Posterior vena cava (tissue), 2 donors: ENCODE data around the gene GDPD4. TPM values are rescaled to one million over a fixed set of nuclear protein-coding genes. Genes with fewer than 3 reads are reported as not detected.

Source experiments
- DNase-seq: peaks from one replicate; pipeline ENCODE4 v3.0.0-alpha.2; 2020; ENCODE audit warnings: low spot score
- intact Hi-C, 2 donors: fragments of 100-400 bp; cut with DNase I; formaldehyde crosslinking; loops; one replicate each; pipeline versions ENCODE4 v1.14.1 to v1.14.2; 2022 to 2023
- total RNA-seq, 2 donors: library from RNA; stranded (reverse); fragmentation: NEBNext Ultra II Directional; extraction: Animal tissue kit (Norgen Biotek cat#: 25700); gene quantifications; one replicate each; pipeline ENCODE4 v1.2.1, GENCODE V29; 2021
- donor health status: DM: yes; HTN: yes; CAD: no.
- donor health status: DM: yes; HTN: yes; CAD: no.

The GDPD4 gene
- total RNA-seq, 2 donors from 2014 or later, result not detected

DNA sequence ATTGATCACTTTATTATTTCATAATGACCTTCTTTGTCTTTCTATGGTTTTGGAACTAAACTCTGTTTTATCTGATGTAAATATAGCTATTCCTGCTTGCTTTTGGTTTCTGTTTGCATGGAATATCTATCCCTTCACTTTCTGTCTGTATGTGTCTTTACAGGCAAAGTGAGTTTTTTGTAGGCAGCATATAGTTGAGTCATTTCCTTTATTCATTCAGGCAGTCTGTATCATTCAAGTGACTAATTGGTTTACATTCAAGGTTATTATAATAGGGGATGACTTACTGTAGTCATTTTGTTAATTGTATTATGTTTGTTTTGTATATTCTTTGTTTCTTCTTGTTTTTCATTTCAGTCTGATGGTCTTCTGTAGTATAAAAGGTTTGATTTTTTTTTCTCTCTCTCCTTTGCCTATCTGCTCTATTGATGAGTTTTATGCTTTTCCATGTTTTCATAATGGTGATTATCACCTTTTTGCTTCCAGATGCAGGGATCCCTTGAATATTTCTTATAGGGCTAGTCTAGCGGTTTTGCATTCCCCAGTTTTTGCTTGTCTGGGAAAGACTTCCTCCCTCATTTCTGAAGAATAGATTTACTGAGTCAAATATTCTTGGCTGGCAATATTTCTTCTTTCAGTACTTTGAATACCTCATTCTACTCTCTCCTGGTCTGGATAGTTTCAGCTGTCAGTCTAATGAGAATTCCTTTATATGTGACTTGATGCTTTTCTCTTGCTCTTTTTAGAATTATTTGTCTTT lies 50.4 kb downstream of the GDPD4 start:
- intact Hi-C loops, result no loop called here
- no peak for DNase-seq

DNA sequence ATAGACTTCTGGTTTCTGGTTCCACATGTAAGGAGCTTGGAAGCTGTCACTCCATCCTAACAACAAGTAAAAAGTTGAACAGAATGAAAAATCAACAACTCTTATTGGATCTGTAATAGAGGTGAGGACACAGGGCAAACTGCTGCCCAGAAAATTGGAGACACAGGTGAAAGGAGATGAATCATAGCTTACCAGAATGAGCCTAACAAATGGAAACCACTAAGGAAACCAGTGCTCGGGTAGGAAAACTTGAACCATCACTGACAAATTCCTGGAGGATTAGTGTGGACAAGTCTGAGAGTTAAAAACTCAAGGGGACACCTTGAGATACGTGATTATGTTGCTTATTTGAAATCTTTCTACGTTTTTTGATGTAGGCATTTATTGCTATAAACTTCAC lies 52.1 kb downstream of the GDPD4 start:
- DNase-seq, result no peak
- intact Hi-C loops, result no loop called here

DNA sequence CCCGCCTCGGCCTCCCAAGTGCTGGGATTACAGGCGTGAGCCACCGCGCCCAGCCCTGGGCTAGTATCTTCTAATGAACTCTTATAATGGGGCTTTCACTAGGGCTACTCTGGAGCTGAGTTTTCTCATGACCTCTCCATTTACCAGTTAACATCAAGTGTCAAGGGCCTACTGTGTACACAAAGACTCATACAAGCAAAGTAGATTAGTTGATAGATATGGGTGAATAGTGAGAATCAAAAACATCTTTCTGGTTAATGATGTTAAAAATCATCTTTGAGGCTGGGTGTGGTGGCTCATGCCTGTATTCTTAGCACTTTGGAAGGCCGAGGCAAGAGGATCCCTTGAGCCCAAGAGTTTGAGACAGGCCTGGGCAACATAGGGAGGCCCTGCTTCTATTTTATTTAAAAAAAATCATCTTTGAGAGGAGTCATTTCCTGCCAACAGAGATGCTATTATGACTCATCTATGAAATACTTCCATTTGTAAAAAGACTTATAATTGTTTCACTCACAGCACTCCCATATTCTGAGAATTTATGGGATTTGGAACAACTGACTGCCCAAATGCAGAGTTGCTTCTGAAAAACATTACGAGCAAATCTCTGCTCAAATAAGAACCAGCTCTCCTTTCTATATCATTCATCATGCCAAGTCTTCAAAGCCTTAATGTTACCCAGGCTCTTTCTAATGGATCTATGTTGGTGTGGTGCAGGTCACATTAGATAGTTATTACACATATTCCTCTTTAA lies 57.0 kb downstream of the GDPD4 start:
- no peak for DNase-seq
- intact Hi-C loops, result no loop called here

DNA sequence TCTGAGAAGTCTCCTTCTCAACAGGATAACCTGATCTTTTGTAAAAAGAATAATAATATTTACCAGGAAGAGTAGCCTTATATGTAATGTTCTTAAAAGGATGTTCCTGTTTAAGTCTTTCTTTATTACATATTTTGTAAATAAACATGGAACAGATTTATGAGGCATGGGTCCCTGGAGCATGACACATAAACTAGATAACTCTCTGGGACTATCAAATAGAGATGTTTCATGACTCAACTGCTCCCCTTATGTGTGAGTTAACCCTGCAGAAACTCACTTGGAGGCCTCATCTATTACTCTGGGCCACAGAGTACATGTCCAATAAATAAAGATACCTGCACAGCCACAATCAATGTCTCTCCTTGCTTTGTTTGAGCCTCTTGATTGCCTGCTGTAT lies 64.6 kb downstream of the GDPD4 start:
- DNase-seq, result no peak
- intact Hi-C loops, result no loop called here

DNA sequence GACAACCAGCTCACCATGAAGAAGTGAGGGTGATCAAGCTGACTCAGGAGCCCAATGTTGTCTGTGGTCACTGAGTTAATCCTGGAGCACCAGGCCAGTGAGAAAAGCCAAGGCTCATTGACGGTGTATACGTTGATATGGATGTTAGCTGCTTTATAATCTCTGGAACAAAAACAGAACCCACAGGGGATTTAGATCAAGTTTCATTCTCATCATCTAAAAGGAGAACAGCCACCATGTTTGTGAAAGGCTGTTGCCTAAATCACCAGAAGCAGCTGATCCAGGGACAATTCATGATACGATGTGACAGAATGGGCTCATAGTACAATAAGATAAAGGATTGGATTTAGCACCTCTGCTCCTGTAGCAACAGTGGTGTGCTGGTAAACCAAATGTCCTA lies 68.5 kb downstream of the GDPD4 start:
- intact Hi-C loops, result no loop called here
- no peak for DNase-seq

DNA sequence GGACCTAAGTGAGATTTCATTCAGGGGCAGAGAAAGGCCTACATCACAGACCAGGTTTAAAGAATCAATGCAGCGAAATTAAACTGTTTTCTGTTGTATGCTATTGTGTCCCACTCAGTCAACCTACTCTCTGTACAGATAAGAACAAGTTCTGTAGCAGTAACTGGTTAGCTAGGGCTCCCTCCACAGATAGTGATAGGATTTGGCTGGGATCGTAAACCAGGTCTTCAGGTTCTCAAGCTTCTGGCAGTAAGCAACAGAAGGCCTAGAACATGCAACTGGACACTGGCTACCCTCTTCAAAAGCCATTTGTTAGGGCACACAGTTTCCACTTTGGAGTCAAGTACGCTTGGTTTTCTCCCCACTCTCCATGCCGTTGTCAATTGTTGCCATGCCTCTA lies 69.2 kb downstream of the GDPD4 start:
- DNase-seq, result no peak

DNA sequence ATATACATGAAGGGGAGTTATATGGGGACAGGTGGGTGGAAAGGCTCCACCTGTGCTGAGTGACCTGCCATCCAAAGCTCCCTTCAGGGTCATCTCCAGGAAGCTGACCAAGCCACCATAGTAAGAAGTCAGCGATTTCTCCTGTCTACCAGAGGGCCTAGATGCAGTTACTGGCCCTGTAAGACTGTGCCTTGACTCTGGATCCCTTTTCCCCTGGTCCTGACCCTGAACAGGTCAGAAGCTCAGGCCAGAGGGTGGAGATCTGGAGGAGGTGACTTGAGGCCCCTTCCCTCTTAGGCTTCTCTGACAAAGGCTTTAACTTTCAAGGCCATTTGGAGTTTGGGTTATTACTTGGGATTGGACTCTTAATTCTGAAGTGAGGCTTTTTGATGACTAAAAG lies 69.7 kb downstream of the GDPD4 start:
- intact Hi-C loops, result no loop called here

More for the DNA sequence above, 69.2 kb downstream of the GDPD4 start:
- intact Hi-C loops, result no loop called here

GRCh38 chr11:77230878-77231605 lies 70.4 kb downstream of the GDPD4 start:
- intact Hi-C loops, result no loop called here
- no peak for DNase-seq

More for the DNA sequence above, 69.7 kb downstream of the GDPD4 start:
- no peak for DNase-seq

- DNase-seq, result no peak
- intact Hi-C loops, result no loop called here
Measured at GRCh38 chr11:77223797-77224196, 77.7 kb downstream of the GDPD4 start.

GRCh38 chr11:77217156-77217555 lies 84.3 kb downstream of the GDPD4 start:
- DNase-seq, result no peak
- intact Hi-C loops, result no loop called here

GRCh38 chr11:77215106-77215505 lies 86.4 kb downstream of the GDPD4 start:
- intact Hi-C loops, result no loop called here
- DNase-seq, result no peak

DNA sequence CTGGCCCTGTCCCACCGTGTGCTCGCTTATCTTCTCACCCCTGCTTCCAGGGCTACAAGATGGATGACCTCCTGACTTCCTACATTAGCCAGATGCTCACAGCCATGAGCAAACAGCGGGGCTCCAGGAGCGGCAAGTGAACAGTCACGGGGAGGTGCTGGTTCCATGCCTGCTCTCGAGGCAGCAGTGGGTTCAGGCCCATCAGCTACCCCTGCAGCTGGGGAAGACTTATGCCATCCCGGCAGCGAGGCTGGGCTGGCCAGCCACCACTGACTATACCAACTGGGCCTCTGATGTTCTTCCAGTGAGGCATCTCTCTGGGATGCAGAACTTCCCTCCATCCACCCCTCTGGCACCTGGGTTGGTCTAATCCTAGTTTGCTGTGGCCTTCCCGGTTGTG lies 86.9 kb downstream of the GDPD4 start:
- no peak for DNase-seq
- intact Hi-C loops, result no loop called here

DNA sequence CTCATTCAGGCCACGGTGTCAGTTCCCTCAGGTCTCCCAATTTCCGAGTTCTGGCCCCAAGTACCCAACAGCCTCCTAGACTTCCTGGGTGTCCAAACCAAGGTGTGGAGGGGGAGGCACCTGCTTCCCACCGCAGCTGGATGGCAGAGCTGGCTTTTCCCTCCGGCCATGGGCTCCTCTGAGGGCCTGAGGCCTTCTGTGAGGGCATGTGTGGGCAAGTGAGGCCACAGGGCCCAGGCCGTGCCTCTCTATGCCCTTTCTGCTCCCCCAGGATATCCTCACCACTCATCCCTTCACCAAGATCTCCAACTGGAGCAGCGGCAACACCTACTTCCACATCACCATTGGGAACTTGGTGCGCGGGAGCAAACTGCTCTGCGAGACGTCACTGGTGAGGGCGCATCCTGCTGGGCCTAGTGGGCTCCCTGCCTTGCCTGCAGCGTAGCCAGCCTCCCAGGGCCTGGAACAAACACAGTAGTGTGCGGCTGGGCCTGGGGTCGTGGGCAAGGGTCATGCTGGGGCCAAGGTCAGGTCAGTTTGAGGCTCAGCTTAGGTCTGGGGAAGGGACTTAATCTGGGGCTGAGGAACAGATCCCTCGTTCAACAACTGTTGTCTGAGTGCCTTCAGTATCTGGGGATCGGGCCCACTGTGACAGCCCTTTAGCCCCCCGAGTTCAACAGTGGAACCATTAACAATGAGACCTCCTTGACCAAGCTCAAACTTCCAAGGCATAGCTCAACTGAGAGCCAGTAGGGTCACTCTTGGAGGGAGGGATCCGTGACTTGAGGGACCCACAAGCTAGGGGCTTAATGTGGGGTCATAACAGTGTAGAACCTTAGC lies 87.7 kb downstream of the GDPD4 start:
- DNase-seq, result no peak
- intact Hi-C loops, result no loop called here

- intact Hi-C loops, result no loop called here
- DNase-seq, result no peak
Measured at GRCh38 chr11:77213029-77213579, 88.4 kb downstream of the GDPD4 start.

GRCh38 chr11:77212314-77213007 lies 89.0 kb downstream of the GDPD4 start:
- DNase-seq, result no peak
- intact Hi-C loops, result no loop called here

DNA sequence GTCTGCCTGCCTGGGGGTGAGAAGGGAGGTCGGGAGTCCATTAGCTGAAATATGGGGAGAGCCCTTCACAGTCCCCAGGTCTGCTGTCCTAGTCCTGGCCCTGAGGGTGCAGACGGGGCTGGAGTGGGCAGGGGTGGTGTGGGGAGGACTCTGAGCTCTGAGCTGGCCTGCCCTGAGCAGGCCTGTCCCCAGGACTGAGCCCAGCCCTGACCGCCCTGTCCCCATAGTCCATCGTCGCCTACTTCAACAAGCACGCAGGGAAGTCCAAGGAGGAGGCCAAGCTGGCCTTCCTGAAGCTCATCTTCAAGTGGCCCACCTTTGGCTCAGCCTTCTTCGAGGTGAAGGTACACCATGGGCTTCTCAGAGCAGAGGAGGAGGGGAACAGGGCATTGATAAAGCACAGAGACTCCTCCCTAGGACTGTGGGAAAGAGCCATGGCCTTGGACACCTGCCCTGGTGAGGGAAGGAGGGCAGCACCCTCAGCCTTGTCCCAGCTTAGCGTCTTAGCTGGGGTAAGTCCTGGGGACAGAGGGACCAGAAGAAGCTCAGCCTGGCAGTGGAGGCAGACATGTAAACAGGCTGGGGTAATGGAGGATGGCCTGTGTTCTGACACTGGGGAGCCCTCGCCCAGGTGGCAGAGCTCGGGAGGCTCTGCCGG lies 89.8 kb downstream of the GDPD4 start:
- DNase-seq, result no peak
- intact Hi-C loops, result no loop called here

GRCh38 chr11:77211040-77211451 lies 90.4 kb downstream of the GDPD4 start:
- intact Hi-C loops, result no loop called here
- peak; percentile 64 for DNase-seq

GRCh38 chr11:77209663-77210062 lies 91.8 kb downstream of the GDPD4 start:
- no peak for DNase-seq

More at GRCh38 chr11:77209663-77210062, 91.8 kb downstream of the GDPD4 start:
- intact Hi-C loops, result no loop called here
